ENCODE results near the gene PARD6A.
"Not testable (repeated sequence)": the region's sequence is repeated elsewhere in the genome, so short reads cannot be mapped to it uniquely, and the experiment has no call there.

The PARD6A gene

GRCh38 chr16:67667817-67668494, 7.2 kb downstream of the PARD6A start:
- peak; percentile 83 for DNase-seq

- DNase-seq = no peak
These were observed 7.9 kb downstream of the PARD6A start for GRCh38 chr16:67668495-67669157.

- DNase-seq = no peak
These were observed 8.8 kb downstream of the PARD6A start for GRCh38 chr16:67669499-67670101.

- no peak for DNase-seq
These were observed 11.5 kb downstream of the PARD6A start for GRCh38 chr16:67672306-67672705.

- no peak for DNase-seq
These were observed 12.2 kb downstream of the PARD6A start for GRCh38 chr16:67672739-67673662.

GRCh38 chr16:67673712-67674580, 13.2 kb downstream of the PARD6A start:
- DNase-seq = no peak

- DNase-seq = no peak
These were observed 14.3 kb downstream of the PARD6A start for GRCh38 chr16:67674851-67675578.

- DNase-seq = no peak
These were observed 14.8 kb downstream of the PARD6A start for GRCh38 chr16:67675579-67675935.

GRCh38 chr16:67675999-67676398, 15.2 kb downstream of the PARD6A start:
- no peak for DNase-seq

- no peak for DNase-seq
These were observed 15.8 kb downstream of the PARD6A start for GRCh38 chr16:67676516-67676915.

- DNase-seq = no peak
These were observed 16.2 kb downstream of the PARD6A start for GRCh38 chr16:67676939-67677338.

GRCh38 chr16:67677712-67678111, 17.0 kb downstream of the PARD6A start:
- DNase-seq = no peak

GRCh38 chr16:67678354-67679023, 17.7 kb downstream of the PARD6A start:
- DNase-seq = no peak

- DNase-seq = no peak
These were observed 19.5 kb downstream of the PARD6A start for GRCh38 chr16:67679935-67680897.

- DNase-seq = no peak
These were observed 23.0 kb downstream of the PARD6A start for GRCh38 chr16:67683767-67684166.

GRCh38 chr16:67685388-67686112, 24.8 kb downstream of the PARD6A start:
- no peak for DNase-seq

- not testable (repeated sequence) for DNase-seq
These were observed 32.9 kb downstream of the PARD6A start for GRCh38 chr16:67693517-67694285.

GRCh38 chr16:67694611-67695010, 33.9 kb downstream of the PARD6A start:
- no peak for DNase-seq

Data from amniotic stem cell (primary cell).